HL-60 (cell line): ENCODE measurements around the gene SCN1B.

Experiments
- DNase-seq, 2 experiments: peaks; one replicate each; pipeline ENCODE4 v3.0.0-alpha.2; 2010 to 2020; ENCODE audit warnings: low read depth in 1 of 2, low spot score in 1 of 2
- H3K27ac ChIP-seq: fragments of 250-450 bp; sonication (Bioruptor Pico); replicated peaks from 2 replicates; pipeline ENCODE4 v1.5.1; 2020; ENCODE audit warnings: mild to moderate bottlenecking, moderate library complexity
- H3K27me3 ChIP-seq: fragments of 250-450 bp; sonication (Bioruptor Pico); 2 replicates; pipeline ENCODE4 v1.5.1; 2021; ENCODE audit warnings: mild to moderate bottlenecking, moderate library complexity; ENCODE audit not compliant: insufficient read depth, poor library complexity, severe bottlenecking
- H3K4me3 ChIP-seq: replicated peaks from 2 replicates; pipeline ENCODE4 v1.5.1; 2011; ENCODE audit warnings: mild to moderate bottlenecking, control low read depth, low read length; ENCODE audit not compliant: insufficient read depth
- CTCF ChIP-seq: IDR thresholded peaks from one replicate; pipeline ENCODE4 v1.5.1; 2011; ENCODE audit warnings: low read length, control low read depth, inconsistent platforms; ENCODE audit not compliant: insufficient read depth
- GABPA ChIP-seq: IDR thresholded peaks from 2 replicates; pipeline ENCODE4 v1.6.1; 2012; ENCODE audit warnings: low read depth
- POLR2AphosphoS5 ChIP-seq: IDR thresholded peaks from 2 replicates; pipeline ENCODE4 v1.6.1; 2012; ENCODE audit warnings: low read depth
- REST ChIP-seq: IDR thresholded peaks from 2 replicates; pipeline ENCODE4 v1.6.1; 2012; ENCODE audit warnings: low read depth; ENCODE audit not compliant: insufficient replicate concordance
- SPI1 ChIP-seq: IDR thresholded peaks from 2 replicates; pipeline ENCODE4 v1.6.1; 2012; ENCODE audit warnings: low read depth, mild to moderate bottlenecking, borderline replicate concordance

The SCN1B gene

GRCh38 chr19:35008891-35009341 lies 21.4 kb upstream of the SCN1B start:
- Histone ChIP-seq H3K4me3 (no peak overlapping the region), H3K27me3 (no peaks in the 10 kb centered on the region), H3K27ac (no peak overlapping the region)
- TF ChIP-seq CTCF (no peak), GABPA (no peak), SPI1 (no peak), REST (no peak), POLR2AphosphoS5 (no peak)
- DNase-seq = no peak

GRCh38 chr19:35009424-35010415 lies 20.6 kb upstream of the SCN1B start:
- H3K4me3 ChIP-seq = no peak overlapping the region
- no peak for DNase-seq
- no peak overlapping the region for H3K27ac ChIP-seq
- no peaks in the 10 kb centered on the region for H3K27me3 ChIP-seq
- TF ChIP-seq SPI1 = no peak
- TF ChIP-seq GABPA = no peak
- TF ChIP-seq REST = no peak
- TF ChIP-seq POLR2AphosphoS5 = no peak
- TF ChIP-seq CTCF = no peak

GRCh38 chr19:35011091-35011689 lies 19.1 kb upstream of the SCN1B start:
- TF ChIP-seq POLR2AphosphoS5 = peak; percentile 17; the same call in 1 of the 2 replicates
- no peak for TF ChIP-seq GABPA
- no peak for TF ChIP-seq REST
- no peak for TF ChIP-seq CTCF
- peak; percentile 41; the same call in 1 of the 2 replicates for TF ChIP-seq SPI1
- peak overlapping the region; percentile 62 for H3K27ac ChIP-seq
- H3K4me3 ChIP-seq = no peak overlapping the region
- peak; percentile 35 to 68 for DNase-seq
- no peaks in the 10 kb centered on the region for H3K27me3 ChIP-seq
